GM12875 (cell line): ENCODE measurements around the gene RFPL3.
"Not testable (repeated sequence)": the region's sequence is repeated elsewhere in the genome, so short reads cannot be mapped to it uniquely, and the experiment has no call there.

Experiments
- H3K4me3 ChIP-seq: one replicate; pipeline ENCODE4 v1.5.1; 2011; ENCODE audit warnings: low read depth, low read length, control low read depth
- TF ChIP-seq, protein P1 (sequence below): IDR thresholded peaks from 2 replicates; pipeline ENCODE4 v1.5.1; 2011; ENCODE audit warnings: low read depth, mild to moderate bottlenecking, control low read depth, inconsistent platforms, low read length, moderate library complexity, borderline replicate concordance; ENCODE audit not compliant: insufficient read depth

RFPL3 gene

DNA sequence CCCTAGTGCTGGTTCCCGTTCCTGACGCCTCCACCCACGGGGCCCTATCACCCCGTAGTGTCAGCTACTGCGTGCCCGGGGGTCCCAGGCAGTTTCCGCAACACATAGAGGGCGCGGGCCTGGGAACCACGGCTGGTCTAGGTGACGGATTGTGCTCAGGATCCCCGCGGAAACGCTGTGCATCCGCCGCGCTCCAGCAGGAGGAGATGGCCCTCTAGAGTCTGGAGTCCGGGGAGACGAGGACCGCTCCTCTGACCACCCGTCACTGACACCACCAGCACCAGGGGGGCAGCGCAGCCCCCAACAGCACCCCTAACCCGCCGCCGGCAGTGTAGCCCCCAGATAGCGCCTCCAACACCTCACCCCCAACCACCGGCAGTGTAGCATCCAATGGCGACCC, 4.4 kb upstream of the RFPL3 start:
- TF ChIP-seq, protein P1, sequence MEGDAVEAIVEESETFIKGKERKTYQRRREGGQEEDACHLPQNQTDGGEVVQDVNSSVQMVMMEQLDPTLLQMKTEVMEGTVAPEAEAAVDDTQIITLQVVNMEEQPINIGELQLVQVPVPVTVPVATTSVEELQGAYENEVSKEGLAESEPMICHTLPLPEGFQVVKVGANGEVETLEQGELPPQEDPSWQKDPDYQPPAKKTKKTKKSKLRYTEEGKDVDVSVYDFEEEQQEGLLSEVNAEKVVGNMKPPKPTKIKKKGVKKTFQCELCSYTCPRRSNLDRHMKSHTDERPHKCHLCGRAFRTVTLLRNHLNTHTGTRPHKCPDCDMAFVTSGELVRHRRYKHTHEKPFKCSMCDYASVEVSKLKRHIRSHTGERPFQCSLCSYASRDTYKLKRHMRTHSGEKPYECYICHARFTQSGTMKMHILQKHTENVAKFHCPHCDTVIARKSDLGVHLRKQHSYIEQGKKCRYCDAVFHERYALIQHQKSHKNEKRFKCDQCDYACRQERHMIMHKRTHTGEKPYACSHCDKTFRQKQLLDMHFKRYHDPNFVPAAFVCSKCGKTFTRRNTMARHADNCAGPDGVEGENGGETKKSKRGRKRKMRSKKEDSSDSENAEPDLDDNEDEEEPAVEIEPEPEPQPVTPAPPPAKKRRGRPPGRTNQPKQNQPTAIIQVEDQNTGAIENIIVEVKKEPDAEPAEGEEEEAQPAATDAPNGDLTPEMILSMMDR, result no peak
- no peak overlapping the region for H3K4me3 ChIP-seq

DNA sequence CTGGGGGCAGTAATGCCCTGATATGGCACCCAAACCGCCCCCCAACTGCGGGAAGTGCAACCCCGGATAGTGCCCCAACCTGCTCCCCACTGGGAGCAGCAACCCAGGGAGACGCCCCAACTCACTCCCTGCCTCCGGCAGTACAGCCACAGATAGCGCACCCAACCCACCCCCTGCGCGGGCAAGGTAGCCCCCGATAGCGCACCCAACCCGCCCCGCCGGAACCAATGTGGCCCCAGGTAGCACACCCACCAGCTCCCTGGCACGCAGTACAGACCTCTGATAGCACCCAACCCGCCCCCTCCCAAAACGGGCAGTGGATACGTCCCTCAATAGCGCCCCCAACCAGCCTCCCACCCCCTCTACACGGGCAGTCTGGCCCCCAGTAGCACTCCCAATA, 3.8 kb upstream of the RFPL3 start:
- TF ChIP-seq, protein P1, result no peak
- H3K4me3 ChIP-seq, result no peak overlapping the region

DNA sequence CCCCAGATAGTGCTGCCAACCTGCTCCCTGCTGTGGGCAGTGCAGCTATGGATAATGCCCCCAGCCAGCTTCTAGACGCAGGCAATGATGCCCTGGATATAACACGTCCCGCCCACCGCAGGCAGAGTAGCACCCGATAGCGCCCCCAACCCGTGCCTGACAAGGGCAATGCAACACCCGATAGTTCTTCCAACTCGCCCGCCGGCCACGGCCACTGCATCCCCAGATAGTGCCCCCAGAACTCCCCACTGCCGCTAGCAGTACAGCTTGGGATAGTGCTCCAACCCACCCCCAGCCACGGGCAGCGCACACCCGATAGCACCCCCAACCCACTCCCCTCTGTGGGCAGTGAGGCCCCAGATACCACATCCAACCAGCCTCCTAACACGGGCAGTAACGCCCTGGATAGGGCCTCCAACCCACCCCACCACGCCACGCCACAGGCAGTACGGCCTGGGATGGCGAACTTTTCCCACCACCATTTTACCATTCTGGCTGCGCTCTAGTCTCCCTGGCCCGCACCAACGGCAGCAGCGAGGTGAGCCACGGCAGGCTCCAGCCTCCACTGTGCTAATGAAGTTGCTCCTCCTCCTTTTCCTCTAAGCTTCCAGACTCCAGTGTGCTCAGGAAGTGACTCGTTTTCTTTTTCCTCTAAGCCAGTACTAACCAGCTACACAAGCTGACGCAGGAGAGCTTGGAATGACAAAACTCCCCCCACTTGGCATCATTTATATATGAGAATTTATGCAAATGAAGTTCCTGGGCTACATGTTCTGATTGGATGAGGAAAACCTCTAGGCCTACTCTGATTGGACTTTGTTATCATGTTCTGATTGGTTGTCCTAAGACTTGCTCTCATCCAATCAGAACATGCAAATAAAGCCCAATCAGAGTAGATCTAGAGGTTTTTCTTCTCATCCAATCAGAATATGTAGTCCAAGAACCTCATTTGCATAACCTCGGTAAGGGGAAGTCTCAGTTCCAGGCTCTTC, 3.0 kb upstream of the RFPL3 start:
- no peak overlapping the region for H3K4me3 ChIP-seq

DNA sequence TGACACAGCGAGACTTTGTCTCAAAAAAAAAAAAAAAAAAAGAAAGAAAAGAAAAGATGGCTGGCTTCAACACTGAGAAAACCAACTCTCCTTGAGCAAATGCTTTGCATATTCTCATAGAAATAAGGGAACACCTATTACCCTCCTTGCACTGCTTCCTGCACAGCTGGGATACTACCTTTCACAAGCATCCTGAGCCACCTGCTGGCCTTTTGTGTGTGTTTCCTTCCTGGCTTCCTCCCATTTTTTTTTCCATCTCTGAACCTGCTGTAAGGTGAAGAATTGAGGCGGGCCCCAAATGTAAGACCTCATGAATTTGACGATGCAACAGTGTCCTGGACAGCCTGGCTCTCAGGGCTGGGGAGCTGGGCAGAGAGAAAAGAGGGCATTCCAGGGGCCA, 1.9 kb upstream of the RFPL3 start:
- no peak overlapping the region for H3K4me3 ChIP-seq
- TF ChIP-seq, protein P1, result no peak

More for the DNA sequence above, 3.0 kb upstream of the RFPL3 start:
- TF ChIP-seq, protein P1, result no peak

DNA sequence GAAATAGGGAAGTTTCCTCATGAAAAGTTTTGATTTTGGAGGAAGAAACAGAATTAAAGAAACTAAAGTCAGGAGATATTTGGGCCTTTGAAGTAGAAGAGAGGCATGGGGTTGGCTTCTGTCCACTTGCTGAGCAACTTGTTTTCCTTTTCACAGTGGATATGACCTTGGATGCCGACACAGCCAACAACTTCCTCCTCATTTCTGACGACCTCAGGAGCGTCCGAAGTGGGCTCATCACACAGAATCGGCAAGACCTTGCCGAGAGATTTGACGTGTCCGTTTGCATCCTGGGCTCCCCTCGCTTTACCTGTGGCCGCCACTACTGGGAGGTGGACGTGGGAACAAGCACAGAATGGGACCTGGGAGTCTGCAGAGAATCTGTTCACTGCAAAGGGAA, 2.4 kb downstream of the RFPL3 start:
- not testable (repeated sequence) for H3K4me3 ChIP-seq

DNA sequence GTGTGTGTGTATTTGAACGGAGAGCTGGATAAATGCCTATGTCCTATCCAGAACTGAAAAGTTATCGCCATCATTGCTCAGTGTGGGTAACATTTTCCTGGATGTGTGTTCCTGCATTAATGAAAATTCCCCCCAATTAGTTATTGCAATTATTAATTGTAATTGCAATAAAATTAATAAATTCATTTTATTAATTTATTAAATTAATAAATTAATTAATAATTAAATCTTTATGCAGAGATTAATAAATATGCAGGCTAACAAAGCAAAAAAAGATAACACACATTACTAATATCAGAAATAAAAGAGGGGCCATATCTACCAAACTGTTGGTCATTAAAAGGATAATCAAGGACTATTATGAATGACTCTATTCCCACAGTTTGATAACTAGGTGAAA, 3.6 kb downstream of the RFPL3 start:
- TF ChIP-seq, protein P1, result no peak

DNA sequence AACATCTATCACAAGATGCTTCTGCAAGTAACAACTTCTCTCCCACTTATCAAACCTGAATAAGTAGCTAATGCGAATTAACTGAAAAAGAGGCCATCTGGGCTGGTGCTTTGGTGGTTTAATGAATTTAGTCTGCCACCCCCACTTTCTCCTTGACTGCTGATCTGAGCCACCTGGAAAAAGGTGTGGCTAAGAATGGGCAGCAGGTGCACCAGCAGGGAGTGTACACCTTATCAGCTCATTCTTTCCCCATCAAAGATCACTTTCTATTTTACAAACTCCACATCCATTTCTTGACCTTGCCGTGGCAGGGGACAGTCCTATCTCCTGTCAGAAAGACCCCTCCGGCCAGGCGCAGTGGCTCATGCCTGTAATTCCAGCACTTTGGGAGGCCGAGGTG, 6.5 kb downstream of the RFPL3 start:
- TF ChIP-seq, protein P1, result no peak
- H3K4me3 ChIP-seq, result no peak overlapping the region

More for the DNA sequence above, 3.6 kb downstream of the RFPL3 start:
- no peak overlapping the region for H3K4me3 ChIP-seq
